Activated CD4-positive, alpha-beta T cell treated with anti-CD3 and anti-CD28 coated beads, Interleukin-10, Interleukin-2, amounts not matched to agents 100 ng/mL and 50 ng/mL, durations not matched to agents 16 hours and 8 hours (primary cell): ENCODE results near the gene TMEM184B.

Experiments
- DNase-seq: peaks from one replicate; pipeline ENCODE4 v3.0.0-alpha.2; 2020

TMEM184B gene

GRCh38 chr22:38272373-38273134 is at the start of gene TMEM184B:
Gene TMEM184B, minus strand, starts transcription at chr22:38273010. Its CDS starts 25,049 bp downstream, at chr22:38247961.
- peak; percentile 87 for DNase-seq

- DNase-seq: no peak
Measured at GRCh38 chr22:38320605-38321402, 48.0 kb upstream of the TMEM184B start.

- no peak for DNase-seq
Measured at GRCh38 chr22:38318792-38319773, 46.3 kb upstream of the TMEM184B start.

- DNase-seq: no peak
Measured at GRCh38 chr22:38317995-38318715, 45.3 kb upstream of the TMEM184B start.

GRCh38 chr22:38317122-38317994 is 44.5 kb upstream of the TMEM184B start, which contains the start of gene CSNK1E:
Gene CSNK1E, minus strand, starts transcription at chr22:38317433. Its CDS starts 3,276 bp downstream, at chr22:38314157.
- DNase-seq: peak; percentile 72

- peak; percentile 54 for DNase-seq
Measured at GRCh38 chr22:38316364-38317121, 43.7 kb upstream of the TMEM184B start.

GRCh38 chr22:38315823-38316363 is 43.1 kb upstream of the TMEM184B start:
- DNase-seq: no peak

- DNase-seq: peak; percentile 6
Measured at GRCh38 chr22:38314933-38315822, 42.4 kb upstream of the TMEM184B start.

- no peak for DNase-seq
Measured at GRCh38 chr22:38314051-38314932, 41.5 kb upstream of the TMEM184B start.

GRCh38 chr22:38313384-38313955 is 40.7 kb upstream of the TMEM184B start:
- peak; percentile 45 for DNase-seq

- DNase-seq: no peak
Measured at GRCh38 chr22:38312261-38312800, 39.5 kb upstream of the TMEM184B start.

- DNase-seq: peak; percentile 15
Measured at GRCh38 chr22:38311323-38311620, 38.5 kb upstream of the TMEM184B start.

- DNase-seq: no peak
Measured at GRCh38 chr22:38310518-38311322, 37.9 kb upstream of the TMEM184B start.

GRCh38 chr22:38309614-38310517 is 37.1 kb upstream of the TMEM184B start:
- no peak for DNase-seq

GRCh38 chr22:38308791-38309498 is 36.1 kb upstream of the TMEM184B start:
- no peak for DNase-seq
